CD4-positive, alpha-beta T cell treated with Interleukin-6 for 4 hours (primary cell): Measurements from ENCODE around the gene RAB30.
A peak's percentile ranks its signal among the peaks of the same experiment; 100 is the strongest.

Experiments used
- DNase-seq: peaks from one replicate; pipeline ENCODE4 v3.0.0-alpha.2; 2020; ENCODE audit warnings: mixed read lengths

The RAB30 gene

GRCh38 chr11:83070044-83070701 lies 1.5 kb downstream of the RAB30 start:
- DNase-seq = no peak

GRCh38 chr11:83069441-83070043 lies 2.2 kb downstream of the RAB30 start:
- no peak for DNase-seq

GRCh38 chr11:83068568-83068967 lies 3.1 kb downstream of the RAB30 start:
- DNase-seq = no peak

- DNase-seq = no peak
Observed at GRCh38 chr11:83064011-83064410, 7.7 kb downstream of the RAB30 start.

GRCh38 chr11:83063073-83063754 lies 8.5 kb downstream of the RAB30 start:
- no peak for DNase-seq

GRCh38 chr11:83061883-83062282 lies 9.8 kb downstream of the RAB30 start:
- DNase-seq = peak; percentile 17

- DNase-seq = no peak
Observed at GRCh38 chr11:83060965-83061364, 10.7 kb downstream of the RAB30 start.

- no peak for DNase-seq
Observed at GRCh38 chr11:83057721-83058120, 14.0 kb downstream of the RAB30 start.

- DNase-seq = no peak
Observed at GRCh38 chr11:83056611-83057010, 15.1 kb downstream of the RAB30 start.

- DNase-seq = no peak
Observed at GRCh38 chr11:83056204-83056603, 15.5 kb downstream of the RAB30 start.

- DNase-seq = no peak
Observed at GRCh38 chr11:83054904-83055380, 16.8 kb downstream of the RAB30 start.

- no peak for DNase-seq
Observed at GRCh38 chr11:83054001-83054400, 17.7 kb downstream of the RAB30 start.

- no peak for DNase-seq
Observed at GRCh38 chr11:83051760-83052671, 19.7 kb downstream of the RAB30 start.

- DNase-seq = no peak
Observed at GRCh38 chr11:83047515-83048225, 24.0 kb downstream of the RAB30 start.

GRCh38 chr11:83046621-83047172 lies 25.0 kb downstream of the RAB30 start:
- no peak for DNase-seq

GRCh38 chr11:83044958-83045712 lies 26.6 kb downstream of the RAB30 start:
- peak; percentile 33 for DNase-seq

GRCh38 chr11:83042964-83043711 lies 28.6 kb downstream of the RAB30 start:
- no peak for DNase-seq

- no peak for DNase-seq
Observed at GRCh38 chr11:83041126-83041525, 30.6 kb downstream of the RAB30 start.

GRCh38 chr11:83039566-83039965 lies 32.1 kb downstream of the RAB30 start:
- DNase-seq = no peak

- no peak for DNase-seq
Observed at GRCh38 chr11:83037877-83038276, 33.8 kb downstream of the RAB30 start.
